Dendritic cell treated with granulocyte-macrophage colony-stimulating factor and Interleukin-4, amounts not matched to agents 40 ng/mL and 50 ng/mL, for 4 days (primary cell): ENCODE results near the gene CYP24A1.

Experiments used
- H3K27ac Mint-ChIP-seq: one replicate; pipeline ENCODE4 v1.8.0; 2022; ENCODE audit warnings: mild to moderate bottlenecking, mixed read lengths
- H3K27me3 Mint-ChIP-seq: one replicate; pipeline ENCODE4 v1.8.0; 2022; ENCODE audit warnings: mild to moderate bottlenecking, mixed read lengths
- H3K36me3 Mint-ChIP-seq: one replicate; pipeline ENCODE4 v1.8.0; 2022; ENCODE audit warnings: low read depth, mixed read lengths
- H3K4me1 Mint-ChIP-seq: one replicate; pipeline ENCODE4 v1.8.0; 2022; ENCODE audit warnings: low read depth, mixed read lengths
- H3K4me3 Mint-ChIP-seq: one replicate; pipeline ENCODE4 v1.8.0; 2022; ENCODE audit warnings: mild to moderate bottlenecking, moderate library complexity, mixed read lengths
- H3K9me3 Mint-ChIP-seq: one replicate; pipeline ENCODE4 v1.8.0; 2022; ENCODE audit warnings: mixed read lengths
- intact Hi-C: fragments of 100-400 bp; cut with micrococcal nuclease; formaldehyde crosslinking; loops from one replicate; pipeline ENCODE4 v1.15.0; 2022

Gene CYP24A1

DNA sequence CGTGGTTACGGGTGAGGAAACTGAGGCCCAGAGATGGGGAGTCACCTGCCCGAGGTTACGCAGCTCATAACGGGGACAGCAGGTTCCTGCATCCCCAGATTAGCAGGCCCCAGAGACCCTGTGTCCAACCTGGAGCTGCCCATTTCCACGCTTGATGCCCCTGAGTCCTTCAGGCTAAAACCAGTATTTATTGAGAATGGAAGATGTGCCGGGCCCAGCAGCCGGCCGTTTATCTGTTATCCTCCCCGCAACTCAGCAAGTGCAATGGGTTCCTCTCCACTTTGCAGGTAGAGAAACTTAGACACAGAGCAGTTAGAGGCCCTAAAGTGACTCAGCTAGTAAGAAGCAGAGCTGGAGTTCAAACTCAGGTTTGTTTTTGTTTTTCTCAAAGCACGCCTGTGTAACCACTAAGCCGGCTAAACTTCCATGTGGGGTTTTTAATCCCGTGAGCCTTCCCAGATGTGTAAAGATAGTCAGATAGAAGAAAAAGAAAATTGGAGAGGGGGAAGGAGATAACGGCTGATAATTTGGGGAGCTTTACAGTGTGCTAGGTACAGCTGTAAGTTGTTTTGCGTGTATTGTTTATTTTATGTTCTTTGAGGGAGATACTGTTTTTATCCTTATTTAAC lies 34.9 kb upstream of the CYP24A1 start:
- Mint-ChIP-seq H3K27me3 (no peaks in the 10 kb centered on the region), H3K36me3 (peaks cover 6% of the 10 kb centered on the region), H3K4me3 (peak overlapping the region; percentile 91), H3K4me1 (peaks cover 29% of the 10 kb centered on the region), H3K27ac (peak overlapping the region; percentile 100), H3K9me3 (no peaks in the 10 kb centered on the region)
- intact Hi-C loops: no loop called here

GRCh38 chr20:54207743-54208547 lies 34.2 kb upstream of the CYP24A1 start, which contains the start of gene PFDN4:
Gene PFDN4, plus strand, starts transcription at chr20:54208087. Its CDS starts 14 bp downstream, at chr20:54208101.
- peaks cover 36% of the 10 kb centered on the region for H3K4me1 Mint-ChIP-seq
- no peaks in the 10 kb centered on the region for H3K27me3 Mint-ChIP-seq
- intact Hi-C loops: no loop called here
- H3K4me3 Mint-ChIP-seq: peak within 1 kb of the TSS; percentile 91
- no peaks in the 10 kb centered on the region for H3K9me3 Mint-ChIP-seq
- H3K36me3 Mint-ChIP-seq: peaks cover 6% of the 10 kb centered on the region
- H3K27ac Mint-ChIP-seq: peak within 1 kb of the TSS; percentile 100

DNA sequence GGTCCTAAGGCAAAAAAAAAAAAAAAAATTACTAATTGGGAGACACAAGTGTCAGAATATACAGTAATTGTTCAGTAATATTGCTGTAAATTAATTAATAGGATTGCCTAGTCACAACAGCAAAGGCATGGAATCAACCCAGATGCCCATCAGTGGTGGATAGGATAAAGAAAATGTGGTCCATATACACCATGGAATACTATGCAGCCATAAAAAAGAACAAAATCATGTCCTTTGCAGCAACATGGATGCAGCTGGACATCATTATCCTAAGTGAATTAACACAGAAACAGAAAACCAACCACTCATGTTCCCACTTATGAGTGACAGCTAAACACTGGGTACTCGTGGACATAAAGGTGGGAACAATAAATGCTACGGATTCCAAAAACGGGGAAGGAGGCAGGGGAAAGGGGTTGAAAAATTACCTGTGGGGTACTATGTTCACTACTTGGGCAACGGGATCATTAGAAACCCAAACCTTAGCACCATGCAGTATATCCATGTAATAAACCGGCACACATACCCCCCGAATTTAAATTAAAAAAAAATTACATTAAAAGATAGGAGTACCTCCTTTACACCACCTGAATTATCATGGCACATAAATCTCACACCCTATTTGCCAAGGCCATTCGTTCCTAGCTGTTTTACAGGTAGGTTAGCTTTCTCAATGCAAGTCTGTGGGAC lies 33.4 kb upstream of the CYP24A1 start:
- H3K4me3 Mint-ChIP-seq: peak overlapping the region; percentile 91
- intact Hi-C loops: no loop called here
- peak overlapping the region; percentile 100 for H3K27ac Mint-ChIP-seq
- H3K27me3 Mint-ChIP-seq: no peaks in the 10 kb centered on the region
- H3K36me3 Mint-ChIP-seq: peaks cover 6% of the 10 kb centered on the region
- no peaks in the 10 kb centered on the region for H3K9me3 Mint-ChIP-seq
- H3K4me1 Mint-ChIP-seq: peaks cover 44% of the 10 kb centered on the region

GRCh38 chr20:54205450-54205849 lies 31.7 kb upstream of the CYP24A1 start:
- H3K27ac Mint-ChIP-seq: no peak overlapping the region
- H3K27me3 Mint-ChIP-seq: no peaks in the 10 kb centered on the region
- peaks cover 6% of the 10 kb centered on the region for H3K36me3 Mint-ChIP-seq
- H3K4me3 Mint-ChIP-seq: no peak overlapping the region
- no peaks in the 10 kb centered on the region for H3K9me3 Mint-ChIP-seq
- H3K4me1 Mint-ChIP-seq: peaks cover 38% of the 10 kb centered on the region
- intact Hi-C loops: no loop called here

- Mint-ChIP-seq H3K9me3 (no peaks in the 10 kb centered on the region), H3K36me3 (peaks cover 6% of the 10 kb centered on the region), H3K27ac (no peak overlapping the region), H3K4me3 (no peak overlapping the region), H3K27me3 (no peaks in the 10 kb centered on the region), H3K4me1 (peaks cover 32% of the 10 kb centered on the region)
- intact Hi-C loops: loop anchor here (5.0 kb wide), 1 partner anchor 262 kb away; no protein-coding TSS in a partner anchor
Measured at GRCh38 chr20:54204481-54204880, 30.7 kb upstream of the CYP24A1 start.

DNA sequence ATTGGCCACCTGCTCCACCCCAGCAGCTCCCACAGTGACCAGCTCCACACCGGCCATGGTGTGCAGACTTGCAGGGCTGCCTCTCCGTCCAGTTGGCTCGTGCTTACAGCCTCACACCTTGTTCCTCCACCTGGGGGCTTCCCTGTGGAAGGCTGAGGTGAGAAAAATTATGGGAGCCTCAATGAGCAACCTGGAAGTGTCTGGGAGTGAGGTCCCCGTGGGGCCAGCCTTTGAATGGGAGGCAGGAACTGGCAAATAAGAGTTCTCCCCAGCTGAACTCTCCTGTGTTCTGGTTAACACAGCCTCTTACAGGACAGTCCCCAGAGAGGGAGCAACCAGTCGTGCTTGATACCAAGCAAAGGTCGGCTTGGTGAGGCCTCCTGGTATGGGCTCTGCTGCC lies 30.3 kb upstream of the CYP24A1 start:
- Mint-ChIP-seq H3K4me3 (no peak overlapping the region), H3K4me1 (peaks cover 32% of the 10 kb centered on the region), H3K27ac (no peak overlapping the region), H3K36me3 (peaks cover 6% of the 10 kb centered on the region), H3K9me3 (no peaks in the 10 kb centered on the region), H3K27me3 (no peaks in the 10 kb centered on the region)
- intact Hi-C loops: loop anchor here (5.0 kb wide), 1 partner anchor 262 kb away; no protein-coding TSS in a partner anchor

DNA sequence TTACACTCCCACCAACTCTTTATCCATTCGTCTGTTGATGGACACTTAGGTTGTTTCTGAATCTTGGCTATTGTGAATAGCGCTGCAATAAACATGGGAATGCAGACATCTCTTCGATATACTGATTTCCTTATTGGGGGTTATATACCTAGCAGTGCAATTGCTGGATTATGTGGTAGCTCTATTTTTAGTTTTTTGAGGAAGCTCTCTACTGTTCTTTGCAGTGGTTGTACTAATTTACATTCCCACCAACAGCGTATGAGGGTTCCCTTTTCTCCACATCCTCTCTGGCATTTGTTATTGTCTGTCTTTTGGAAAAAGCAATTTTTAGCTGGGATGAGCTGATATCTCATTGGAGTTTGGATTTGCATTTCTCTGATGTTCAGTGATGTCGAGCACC lies 29.5 kb upstream of the CYP24A1 start:
- no peaks in the 10 kb centered on the region for H3K9me3 Mint-ChIP-seq
- H3K4me1 Mint-ChIP-seq: peaks cover 26% of the 10 kb centered on the region
- H3K36me3 Mint-ChIP-seq: peaks cover 6% of the 10 kb centered on the region
- intact Hi-C loops: loop anchor here (5.0 kb wide), 1 partner anchor 261 kb away; no protein-coding TSS in a partner anchor
- H3K27me3 Mint-ChIP-seq: no peaks in the 10 kb centered on the region
- H3K27ac Mint-ChIP-seq: no peak overlapping the region
- no peak overlapping the region for H3K4me3 Mint-ChIP-seq

- Mint-ChIP-seq H3K27ac (no peak overlapping the region), H3K4me1 (peaks cover 27% of the 10 kb centered on the region), H3K36me3 (no peaks in the 10 kb centered on the region), H3K9me3 (no peaks in the 10 kb centered on the region), H3K4me3 (no peak overlapping the region), H3K27me3 (no peaks in the 10 kb centered on the region)
- intact Hi-C loops: loop anchor here (5.0 kb wide), 1 partner anchor 259 kb away; no protein-coding TSS in a partner anchor
Measured at GRCh38 chr20:54201268-54201846, 27.6 kb upstream of the CYP24A1 start.

DNA sequence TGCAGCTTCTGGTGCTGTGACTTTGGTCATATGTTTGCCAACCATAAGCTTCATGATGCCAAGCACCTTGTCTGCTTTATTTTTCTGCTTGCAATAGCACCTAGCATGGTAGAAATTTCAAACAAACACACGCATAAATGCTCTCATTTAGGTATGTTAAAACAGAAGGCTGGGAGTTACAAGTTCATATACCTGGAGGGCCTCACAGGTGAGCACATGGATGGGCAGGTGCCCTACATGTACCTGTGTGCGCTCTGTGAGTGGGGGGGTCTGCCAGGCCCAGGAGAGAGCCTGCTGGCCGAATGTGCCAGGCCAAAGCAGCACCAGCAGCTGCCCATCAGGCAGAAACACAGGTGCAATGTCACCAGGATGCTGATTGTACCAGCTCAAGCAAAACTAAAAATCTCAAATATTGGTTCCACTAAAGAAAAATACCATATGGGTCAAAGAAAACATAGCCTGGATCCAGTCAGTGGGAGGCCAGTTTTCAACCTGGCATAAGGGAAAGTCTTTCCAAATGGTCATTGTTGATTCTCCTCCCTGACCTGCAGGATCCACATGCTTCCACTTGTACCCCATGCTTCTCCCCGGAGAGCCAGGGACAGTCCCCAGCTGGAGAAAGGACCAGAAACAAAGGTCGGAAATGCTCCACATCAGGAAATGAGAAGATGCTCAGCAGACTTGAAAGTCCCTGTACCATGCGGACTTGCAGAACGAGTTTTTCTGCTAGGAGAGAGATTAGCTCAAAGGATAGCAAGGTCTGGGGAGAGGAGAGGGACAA lies 26.9 kb upstream of the CYP24A1 start:
- intact Hi-C loops: loop anchor here (5.0 kb wide), 1 partner anchor 258 kb away; no protein-coding TSS in a partner anchor

DNA sequence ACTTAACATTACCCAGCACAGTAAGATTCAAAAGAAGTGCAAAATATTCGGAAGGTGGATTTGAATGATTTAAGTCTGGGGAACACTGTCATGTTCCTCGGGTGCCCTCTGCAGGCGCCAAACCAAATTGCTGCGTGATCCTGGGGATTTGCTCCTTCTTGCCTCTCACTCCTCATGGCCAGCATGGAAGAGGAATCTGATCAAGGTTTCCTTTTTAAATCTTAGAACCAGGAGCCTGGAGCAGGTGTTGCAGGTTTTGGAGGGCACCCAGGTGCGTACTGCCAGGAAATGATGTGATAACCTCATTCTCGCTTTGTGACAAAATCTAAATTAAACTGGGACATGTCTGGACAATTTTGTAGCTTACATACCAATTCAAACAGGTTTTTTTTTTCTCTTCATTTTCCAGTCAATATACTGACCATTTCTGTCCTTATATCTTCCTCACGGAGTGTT lies 26.0 kb upstream of the CYP24A1 start:
- intact Hi-C loops: loop anchor here (1.0 to 5.0 kb wide), 2 partner anchors 103 to 257 kb away; no protein-coding TSS in a partner anchor
- H3K9me3 Mint-ChIP-seq: no peaks in the 10 kb centered on the region
- H3K27me3 Mint-ChIP-seq: no peaks in the 10 kb centered on the region
- H3K4me1 Mint-ChIP-seq: peaks cover 36% of the 10 kb centered on the region
- no peaks in the 10 kb centered on the region for H3K36me3 Mint-ChIP-seq
- H3K4me3 Mint-ChIP-seq: no peak overlapping the region
- H3K27ac Mint-ChIP-seq: no peak overlapping the region

More for the DNA sequence above, 26.9 kb upstream of the CYP24A1 start:
- no peak overlapping the region for H3K27ac Mint-ChIP-seq
- no peaks in the 10 kb centered on the region for H3K9me3 Mint-ChIP-seq
- H3K27me3 Mint-ChIP-seq: no peaks in the 10 kb centered on the region
- peaks cover 33% of the 10 kb centered on the region for H3K4me1 Mint-ChIP-seq
- no peaks in the 10 kb centered on the region for H3K36me3 Mint-ChIP-seq
- no peak overlapping the region for H3K4me3 Mint-ChIP-seq

- H3K27ac Mint-ChIP-seq: no peak overlapping the region
- peaks cover 36% of the 10 kb centered on the region for H3K4me1 Mint-ChIP-seq
- H3K36me3 Mint-ChIP-seq: no peaks in the 10 kb centered on the region
- H3K4me3 Mint-ChIP-seq: no peak overlapping the region
- intact Hi-C loops: loop anchor here (1.0 kb wide), 1 partner anchor 103 kb away; no protein-coding TSS in a partner anchor
- H3K9me3 Mint-ChIP-seq: no peaks in the 10 kb centered on the region
- H3K27me3 Mint-ChIP-seq: no peaks in the 10 kb centered on the region
Measured at GRCh38 chr20:54199283-54199682, 25.5 kb upstream of the CYP24A1 start.

- Mint-ChIP-seq H3K27ac (no peak overlapping the region), H3K4me3 (no peak overlapping the region), H3K36me3 (no peaks in the 10 kb centered on the region), H3K9me3 (no peaks in the 10 kb centered on the region), H3K4me1 (peaks cover 24% of the 10 kb centered on the region), H3K27me3 (no peaks in the 10 kb centered on the region)
- intact Hi-C loops: no loop called here
Measured at GRCh38 chr20:54197621-54198604, 24.1 kb upstream of the CYP24A1 start.
